ENCODE data around the gene UXS1.

The UXS1 gene

DNA sequence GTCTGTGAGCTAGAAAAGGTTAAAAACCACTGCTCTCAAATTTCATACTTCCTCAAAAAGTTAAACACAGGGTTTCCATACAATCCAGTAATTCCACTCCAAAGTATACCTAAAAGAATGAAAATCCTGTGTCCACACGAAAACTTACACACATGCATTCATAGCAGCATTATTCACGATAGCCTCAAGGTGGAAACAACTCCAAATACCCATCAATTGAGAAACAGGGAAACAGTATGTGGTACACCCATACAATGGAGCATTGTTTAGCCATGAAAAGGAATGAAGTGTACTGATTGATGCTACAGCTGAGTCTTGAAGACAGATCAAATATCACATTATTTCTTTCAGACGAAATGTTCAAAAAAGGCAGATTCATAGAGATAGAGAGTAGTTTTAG lies 36.7 kb downstream of the UXS1 start:
- Histone ChIP-seq H3K36me3 (replicated peaks; ENCODE audit: low read depth, low read length) (peaks cover 37% of the 10 kb centered on the region), H3K4me2 (ENCODE audit: low read length) (no peak overlapping the region), H3K27me3 (ENCODE audit: low read depth, low read length) (no peaks in the 10 kb centered on the region), H3K27ac (ENCODE audit: low read length) (no peak overlapping the region), H3K4me3 (ENCODE audit: low read length) (no peak overlapping the region), H3K9ac (ENCODE audit: low read length) (no peak overlapping the region), H4K20me1 (ENCODE audit: insufficient read depth, low read length) (no peaks in the 10 kb centered on the region), H3K9me3 (ENCODE audit: insufficient read depth, low read length) (peaks cover 10% of the 10 kb centered on the region; the same call in 1 of the 2 replicates), H3K4me1 (ENCODE audit: low read length) (no peaks in the 10 kb centered on the region), H3K79me2 (ENCODE audit: low read length) (no peaks in the 10 kb centered on the region), H2AFZ (ENCODE audit: low read depth, low read length) (no peak overlapping the region)
- TF ChIP-seq EZH2phosphoT487 (IDR thresholded peaks at IDR 0.05; ENCODE audit: low read depth): no peak
- TF ChIP-seq CTCF (IDR thresholded peaks at IDR 0.05; ENCODE audit: low read depth, low read length): no peak

DNA sequence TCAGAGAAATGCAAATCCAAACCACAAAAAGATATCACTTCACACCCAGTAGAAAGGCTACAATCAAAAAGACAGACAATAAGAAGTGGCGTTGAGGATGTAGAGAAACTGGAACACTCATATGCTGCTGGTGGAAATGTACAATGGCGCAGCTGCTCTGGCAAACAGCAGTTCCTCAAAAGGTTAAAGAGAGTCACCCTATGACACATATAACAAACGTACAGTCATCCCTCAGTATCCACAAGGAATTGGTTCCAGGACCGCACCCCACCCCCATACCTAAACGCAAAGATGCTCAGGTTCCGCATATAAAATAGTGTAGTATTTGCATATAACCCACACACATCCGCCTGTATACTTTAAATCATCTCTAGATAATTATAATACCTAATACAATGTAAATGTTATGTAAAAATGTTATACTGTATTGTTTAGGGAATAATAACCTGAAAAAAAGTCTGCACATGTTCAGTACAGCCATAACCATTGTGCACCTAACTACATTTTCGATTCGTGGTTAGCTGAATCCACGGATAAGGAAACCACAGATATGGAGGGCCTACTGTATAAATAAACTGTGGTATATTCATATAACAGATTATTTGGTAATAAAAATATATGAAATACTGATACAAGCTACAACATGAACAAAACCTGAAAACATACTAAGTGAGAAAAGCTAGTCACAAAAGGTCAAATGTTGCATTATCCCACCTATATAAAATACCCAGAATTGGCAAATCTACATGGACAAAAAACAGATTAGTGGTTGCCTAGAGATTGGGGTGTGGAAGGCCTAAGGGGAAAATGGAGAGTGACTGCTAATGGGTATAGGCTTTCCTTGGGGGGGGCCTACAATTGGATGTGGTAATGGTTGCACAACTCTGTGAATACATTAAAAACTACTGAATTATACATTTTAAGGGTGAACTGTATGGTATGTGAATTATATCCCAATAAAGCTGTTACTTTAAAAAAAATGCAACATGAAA lies 37.5 kb downstream of the UXS1 start:
- H3K9ac ChIP-seq (ENCODE audit: low read length): no peak overlapping the region
- no peaks in the 10 kb centered on the region for H3K4me1 ChIP-seq (ENCODE audit: low read length)
- no peak overlapping the region for H3K4me2 ChIP-seq (ENCODE audit: low read length)
- peaks cover 40% of the 10 kb centered on the region for H3K36me3 ChIP-seq (replicated peaks; ENCODE audit: low read depth, low read length)
- no peaks in the 10 kb centered on the region for H3K27me3 ChIP-seq (ENCODE audit: low read depth, low read length)
- H4K20me1 ChIP-seq (ENCODE audit: insufficient read depth, low read length): no peaks in the 10 kb centered on the region
- H3K79me2 ChIP-seq (ENCODE audit: low read length): no peaks in the 10 kb centered on the region
- no peak overlapping the region for H3K27ac ChIP-seq (ENCODE audit: low read length)
- H3K4me3 ChIP-seq (ENCODE audit: low read length): no peak overlapping the region
- no peak overlapping the region for H2AFZ ChIP-seq (ENCODE audit: low read depth, low read length)
- H3K9me3 ChIP-seq (ENCODE audit: insufficient read depth, low read length): peaks cover 10% of the 10 kb centered on the region; the same call in 1 of the 2 replicates
- no peak for TF ChIP-seq CTCF (IDR thresholded peaks at IDR 0.05; ENCODE audit: low read depth, low read length)
- no peak for TF ChIP-seq EZH2phosphoT487 (IDR thresholded peaks at IDR 0.05; ENCODE audit: low read depth)

GRCh38 chr2:106153781-106154180 lies 40.3 kb downstream of the UXS1 start:
- no peak overlapping the region for H2AFZ ChIP-seq (ENCODE audit: low read depth, low read length)
- peaks cover 53% of the 10 kb centered on the region for H3K36me3 ChIP-seq (replicated peaks; ENCODE audit: low read depth, low read length)
- H3K79me2 ChIP-seq (ENCODE audit: low read length): no peaks in the 10 kb centered on the region

More at GRCh38 chr2:106153781-106154180, 40.3 kb downstream of the UXS1 start:
- TF ChIP-seq CTCF (IDR thresholded peaks at IDR 0.05; ENCODE audit: low read depth, low read length): no peak
- no peak for TF ChIP-seq EZH2phosphoT487 (IDR thresholded peaks at IDR 0.05; ENCODE audit: low read depth)
- H3K27ac ChIP-seq (ENCODE audit: low read length): no peak overlapping the region
- no peak overlapping the region for H3K4me2 ChIP-seq (ENCODE audit: low read length)
- no peaks in the 10 kb centered on the region for H4K20me1 ChIP-seq (ENCODE audit: insufficient read depth, low read length)
- no peaks in the 10 kb centered on the region for H3K27me3 ChIP-seq (ENCODE audit: low read depth, low read length)
- H3K4me1 ChIP-seq (ENCODE audit: low read length): no peaks in the 10 kb centered on the region
- H3K4me3 ChIP-seq (ENCODE audit: low read length): no peak overlapping the region
- no peak overlapping the region for H3K9ac ChIP-seq (ENCODE audit: low read length)
- peaks cover 10% of the 10 kb centered on the region; the same call in 1 of the 2 replicates for H3K9me3 ChIP-seq (ENCODE audit: insufficient read depth, low read length)
